ENCODE data around the gene DSP.

DSP gene

DNA sequence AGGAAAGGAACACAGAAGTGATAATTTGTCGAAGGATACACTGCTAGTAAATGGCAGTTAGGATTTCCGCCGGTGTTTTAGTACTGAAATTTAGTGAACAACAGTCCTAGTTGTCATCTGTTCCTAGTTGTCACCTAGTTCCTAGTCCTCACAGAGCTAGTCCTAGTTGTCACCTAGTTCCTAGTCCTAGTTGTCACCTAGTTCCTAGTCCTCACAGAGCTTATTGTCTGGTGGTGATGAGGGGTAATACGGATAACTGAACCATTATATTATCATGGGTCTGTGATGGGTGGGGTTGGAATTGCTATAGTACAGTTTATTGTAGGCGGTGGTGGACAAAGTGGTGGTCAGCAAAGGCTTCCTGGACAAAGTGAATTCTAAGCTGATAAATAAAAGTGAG lies 50.3 kb downstream of the DSP start:
- DNase-seq (ENCODE audit: low spot score), result no peak

DNA sequence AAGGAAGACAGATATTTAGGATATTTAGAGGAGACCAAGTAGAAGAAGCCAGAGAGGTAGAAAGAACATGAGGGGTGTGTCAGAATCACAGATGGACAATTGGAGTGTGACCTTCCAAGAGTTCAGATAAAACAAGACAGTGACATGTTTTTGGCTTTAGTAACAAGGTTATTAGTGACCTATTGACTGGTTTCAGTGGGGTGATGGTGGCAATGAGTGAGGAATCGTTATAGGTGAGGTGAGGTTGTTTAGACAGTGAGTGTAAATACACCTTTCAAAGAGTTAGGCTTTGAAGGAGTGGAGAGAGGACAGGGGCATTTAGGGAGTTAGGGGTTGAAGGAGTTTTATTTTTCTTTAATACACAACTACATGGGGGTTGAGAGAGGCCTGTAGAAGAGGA lies 51.8 kb downstream of the DSP start:
- DNase-seq (ENCODE audit: low spot score), result no peak

DNA sequence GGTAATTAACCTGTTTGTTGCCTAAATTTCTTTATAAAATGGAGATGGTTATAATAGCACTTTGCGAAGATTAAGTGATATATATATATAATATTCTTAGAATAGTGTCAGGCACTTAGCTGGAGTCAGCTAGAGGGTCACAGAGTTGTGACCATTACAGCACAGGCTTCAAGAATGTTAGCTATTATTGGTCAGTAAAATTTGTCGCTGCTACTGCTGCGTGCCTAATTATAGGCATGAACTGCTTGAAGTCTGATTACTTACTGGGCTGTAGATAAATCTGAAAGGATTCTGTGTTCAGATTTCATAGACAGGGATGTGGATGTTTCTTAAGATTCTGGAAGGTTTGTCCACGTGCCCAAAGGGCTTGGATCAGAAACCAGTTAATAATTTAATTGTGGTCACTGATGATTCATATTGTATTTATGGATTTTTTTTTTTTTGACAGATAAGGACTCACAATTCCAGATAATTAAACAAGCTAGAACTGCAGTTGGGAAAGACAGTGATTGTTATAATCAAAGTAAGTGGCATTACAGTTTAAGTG lies 53.2 kb downstream of the DSP start:
- DNase-seq (ENCODE audit: low spot score), result no peak

DNA sequence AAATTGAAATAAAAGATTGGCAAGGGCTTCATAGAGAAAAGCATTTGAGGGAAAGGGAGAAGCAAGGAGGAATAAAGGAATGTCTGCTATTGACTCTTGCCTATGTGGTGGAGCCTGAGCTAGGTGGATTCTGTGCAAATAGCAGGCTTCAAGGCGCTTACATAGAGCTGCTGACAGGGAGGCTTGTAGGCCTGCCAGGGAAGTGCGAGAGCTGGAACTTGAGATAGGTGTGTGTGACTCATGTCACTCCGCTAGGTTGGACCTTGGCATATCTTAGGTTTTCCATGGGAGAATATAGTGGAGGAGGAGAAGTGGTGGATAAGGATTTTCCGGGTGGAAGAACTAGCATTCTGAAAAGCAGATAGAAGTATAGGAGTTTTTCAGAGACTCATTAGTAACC lies 62.5 kb downstream of the DSP start:
- DNase-seq (ENCODE audit: low spot score), result no peak

DNA sequence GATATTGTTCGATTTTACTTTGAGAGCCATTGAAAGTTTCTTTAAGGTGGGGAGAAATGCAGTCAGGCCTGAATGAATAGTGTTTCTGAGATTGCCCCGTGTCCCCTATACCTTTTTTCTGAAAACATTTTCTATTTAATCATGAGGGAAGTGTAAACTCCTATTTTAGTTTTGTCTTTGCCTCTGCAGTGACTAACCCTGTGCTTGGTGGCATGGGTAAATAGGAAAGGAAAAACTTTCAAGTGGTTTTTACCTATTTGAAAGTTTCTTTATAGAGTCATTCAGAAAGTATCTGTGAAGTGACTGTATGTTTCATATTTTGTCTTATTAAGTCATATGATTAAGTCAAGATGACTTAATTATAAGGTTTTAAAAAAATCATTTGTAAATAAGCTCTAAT lies 63.0 kb downstream of the DSP start:
- DNase-seq (ENCODE audit: low spot score), result no peak

DNA sequence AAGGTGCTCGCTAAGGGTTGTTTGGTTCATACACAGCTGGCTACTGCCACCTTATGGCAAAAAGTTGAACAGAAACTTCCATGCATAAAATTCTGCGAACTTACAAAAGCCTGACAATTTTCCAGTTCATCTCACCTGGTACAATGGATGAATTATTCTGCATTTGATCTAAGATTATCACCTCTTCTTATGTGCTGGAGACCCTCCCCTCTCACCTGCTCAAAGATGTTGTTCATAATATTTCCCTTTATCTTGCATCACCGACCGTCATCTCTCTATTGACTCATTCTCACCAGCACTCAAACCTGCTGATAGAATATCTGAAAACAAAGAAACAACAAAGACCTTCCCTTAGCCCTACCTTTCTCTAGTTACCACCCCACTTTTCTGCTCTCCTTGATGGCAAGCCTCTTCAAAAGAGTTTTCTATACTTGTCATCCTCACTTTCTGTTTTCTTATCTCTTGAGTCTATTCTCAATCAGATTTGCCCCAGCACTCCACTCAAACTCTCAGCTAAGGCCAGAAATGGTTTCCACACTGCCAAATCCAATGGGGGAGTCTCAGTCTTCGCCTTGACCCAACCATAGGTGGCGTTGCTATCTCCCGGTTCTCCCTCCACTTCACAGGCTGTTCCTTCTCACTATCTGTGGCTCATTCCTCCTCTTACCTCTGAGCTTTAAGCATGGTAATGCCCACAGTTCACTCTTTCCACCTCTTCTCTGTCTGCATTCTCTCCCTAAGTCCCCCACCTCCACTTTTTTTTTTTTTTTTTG lies 74.3 kb downstream of the DSP start:
- peak; percentile 42 for DNase-seq (ENCODE audit: low spot score)

DNA sequence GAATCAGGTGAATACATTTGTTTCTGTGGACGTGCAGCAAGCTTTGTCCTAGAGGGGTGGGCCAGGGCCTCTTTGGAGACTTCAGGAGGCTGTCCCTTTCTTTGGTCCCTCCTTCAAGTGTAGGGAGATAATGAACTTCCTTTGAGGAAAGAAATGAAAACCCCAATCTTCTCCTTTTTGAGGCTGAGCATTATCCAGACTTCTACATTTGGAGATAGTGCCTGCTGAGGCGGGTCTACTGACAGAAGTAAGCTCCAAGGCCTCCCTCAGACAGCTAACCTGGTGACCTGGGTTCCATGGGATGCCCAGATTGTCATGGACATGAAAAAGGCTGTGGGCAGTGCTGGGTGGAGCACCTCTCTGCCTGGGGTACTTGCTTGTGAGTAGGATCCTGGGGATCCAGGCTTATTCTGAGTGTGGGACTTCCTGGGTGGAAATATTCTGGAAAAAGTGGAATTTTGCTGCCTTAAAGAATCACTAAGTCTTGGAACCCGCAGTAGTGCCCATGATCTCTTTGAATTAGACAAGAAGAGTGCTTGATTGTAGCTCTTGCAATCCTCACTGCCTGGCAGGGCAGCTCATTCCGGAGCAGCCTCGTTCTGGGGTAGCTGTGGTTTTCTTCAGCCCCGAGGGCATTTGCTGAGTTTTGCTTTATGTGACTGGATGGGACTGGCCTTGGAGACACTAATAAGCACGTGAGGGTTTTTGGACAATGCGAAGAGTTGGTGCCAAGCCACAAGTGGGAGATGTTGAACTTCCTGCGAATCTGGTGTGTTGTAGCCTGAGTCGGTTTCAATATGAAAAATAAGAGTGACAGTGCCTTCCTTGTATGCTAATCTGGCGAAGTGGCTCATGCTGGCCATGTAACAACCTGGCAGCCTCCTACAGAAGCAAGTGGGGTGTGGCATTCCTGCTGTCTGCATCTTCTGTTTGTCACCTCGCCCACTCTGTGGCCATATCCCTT lies 76.6 kb downstream of the DSP start:
- no peak for DNase-seq (ENCODE audit: low spot score)

DNA sequence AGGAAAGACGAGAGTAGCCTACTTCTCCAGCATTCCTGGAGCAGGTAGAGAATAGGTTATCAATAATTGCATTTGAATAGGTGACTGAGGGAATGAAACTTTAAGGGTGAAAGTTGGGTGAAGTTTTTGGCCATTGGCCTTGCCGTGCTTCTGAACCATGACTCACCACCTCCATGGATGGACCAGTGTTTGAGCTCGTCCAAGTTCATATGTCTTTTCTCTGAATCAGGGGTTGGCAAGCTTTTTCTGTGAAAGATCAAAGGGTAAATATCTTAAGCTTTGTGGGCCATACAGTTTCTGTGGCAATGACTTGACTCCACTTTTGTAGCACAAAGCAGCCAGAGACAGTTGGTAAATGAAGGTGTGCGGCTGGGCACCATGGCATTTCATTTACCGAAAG lies 80.3 kb downstream of the DSP start:
- DNase-seq (ENCODE audit: low spot score), result no peak

DNA sequence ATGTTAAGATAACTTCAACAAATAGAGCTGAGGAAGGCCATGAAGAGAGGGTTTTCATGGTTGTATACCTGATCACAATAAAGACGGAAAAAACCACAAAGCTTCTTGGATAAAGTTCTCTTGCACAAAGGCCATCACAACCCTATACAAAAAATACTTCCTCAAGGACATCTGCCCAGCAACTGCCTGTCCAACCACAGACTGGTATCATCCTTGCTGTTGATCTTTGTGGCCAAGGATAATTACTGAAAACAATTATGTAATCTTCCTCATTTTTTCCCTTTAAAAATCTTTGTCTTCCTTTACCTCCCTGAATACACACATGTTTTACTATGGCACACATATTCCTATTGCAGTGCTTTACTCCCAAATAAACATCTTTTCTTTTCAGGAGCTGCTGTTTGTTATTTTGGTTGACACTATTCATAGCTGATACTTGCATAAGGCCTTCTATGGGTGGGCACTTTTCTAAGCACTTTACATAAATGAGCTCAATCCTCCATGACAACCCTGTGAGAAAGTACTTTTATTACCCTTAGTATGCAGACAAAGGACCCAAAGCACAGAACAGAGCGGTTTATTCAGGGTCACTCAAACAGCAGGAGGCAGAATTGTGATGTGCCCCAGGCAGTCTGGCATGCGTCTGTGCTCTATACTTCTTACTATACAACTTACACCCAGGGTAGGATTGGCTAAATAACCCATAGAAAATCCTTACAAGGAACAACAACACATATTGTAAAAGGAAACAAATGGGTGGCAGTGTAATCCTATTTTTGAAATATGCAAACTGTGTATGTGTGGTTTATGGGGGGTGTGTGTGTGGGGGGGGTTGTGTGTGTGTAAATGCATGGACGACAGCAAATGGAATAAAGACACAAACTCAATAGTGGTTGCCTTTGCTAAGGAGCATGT lies 83.6 kb downstream of the DSP start:
- no peak for DNase-seq (ENCODE audit: low spot score)

DNA sequence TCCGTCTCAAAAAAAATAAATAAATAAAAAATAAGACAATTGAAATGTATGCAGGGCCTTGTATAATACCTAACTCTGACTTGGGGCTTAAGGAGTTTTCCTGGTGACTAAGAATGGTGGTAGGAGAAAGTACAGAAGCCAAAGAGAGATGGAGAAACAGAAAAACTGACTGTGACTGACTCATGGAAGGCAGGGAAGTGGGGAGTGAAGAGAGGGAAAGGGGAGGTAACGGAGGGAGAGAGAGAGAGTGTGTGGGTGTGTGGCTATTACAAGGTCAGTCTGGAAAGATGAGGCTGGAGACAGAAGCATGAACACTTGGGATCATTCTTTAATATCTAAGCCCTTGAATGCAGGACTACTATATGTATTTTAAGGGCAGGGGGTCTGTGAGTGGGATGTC lies 87.0 kb downstream of the DSP start:
- no peak for DNase-seq (ENCODE audit: low spot score)

DNA sequence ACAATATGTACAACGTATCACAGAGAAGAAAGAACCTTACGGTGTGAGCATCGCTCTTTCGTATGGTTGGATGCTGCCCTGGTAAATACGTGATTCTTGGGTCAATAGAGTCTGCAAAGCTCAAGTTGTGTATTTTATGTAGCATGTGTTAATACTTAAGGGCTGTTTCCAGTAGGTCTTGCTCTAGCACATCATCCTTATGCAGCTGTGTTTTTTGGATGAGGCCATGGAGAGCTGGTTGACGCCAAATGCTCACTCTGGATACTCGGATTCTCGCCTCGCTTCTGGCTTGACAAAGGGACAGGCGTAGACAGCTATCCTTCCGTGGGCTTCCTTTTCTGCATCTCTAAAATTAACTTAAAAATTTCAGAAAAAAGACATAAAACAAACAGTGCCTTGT lies 87.4 kb downstream of the DSP start:
- DNase-seq (ENCODE audit: low spot score), result no peak

DNA sequence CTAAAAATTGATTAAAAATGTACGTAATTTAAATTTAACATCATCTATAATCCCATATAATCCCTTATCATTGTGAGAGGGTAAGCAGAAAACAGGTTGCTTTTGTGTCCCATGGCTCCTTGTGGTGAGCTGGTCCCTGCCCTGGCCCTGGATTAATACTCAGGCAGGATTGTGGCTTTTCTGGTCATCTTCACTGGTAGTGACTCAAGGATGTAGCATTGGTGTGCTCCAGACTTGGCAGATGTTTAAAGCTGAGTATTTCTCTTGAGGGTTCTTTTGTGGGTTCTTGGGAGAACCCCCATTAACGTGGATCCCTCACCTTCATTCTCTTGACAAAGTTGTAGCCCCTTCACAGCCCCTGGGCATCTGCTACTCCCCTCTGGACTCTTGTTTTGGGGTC lies 87.8 kb downstream of the DSP start:
- DNase-seq (ENCODE audit: low spot score), result no peak

DNA sequence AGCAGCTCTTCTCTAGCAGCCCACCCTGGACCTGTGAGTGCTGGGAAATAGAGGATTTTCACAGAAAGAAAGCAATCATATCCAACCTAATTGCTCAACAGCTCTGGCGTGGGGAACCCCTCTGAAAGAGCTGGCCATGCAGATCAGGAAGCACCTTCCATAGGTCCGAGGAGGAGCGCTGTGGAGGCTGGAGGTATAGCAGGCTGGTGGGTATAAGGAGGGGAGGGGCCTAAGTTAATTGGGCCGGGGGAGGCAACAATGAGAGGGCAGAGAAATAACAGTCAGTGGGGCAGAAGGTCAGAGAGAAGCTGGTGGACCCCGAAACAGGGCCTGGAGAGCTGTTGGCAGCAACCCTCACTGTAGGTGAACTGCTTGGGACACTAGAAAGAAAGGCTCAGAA lies 89.3 kb downstream of the DSP start:
- no peak for DNase-seq (ENCODE audit: low spot score)

DNA sequence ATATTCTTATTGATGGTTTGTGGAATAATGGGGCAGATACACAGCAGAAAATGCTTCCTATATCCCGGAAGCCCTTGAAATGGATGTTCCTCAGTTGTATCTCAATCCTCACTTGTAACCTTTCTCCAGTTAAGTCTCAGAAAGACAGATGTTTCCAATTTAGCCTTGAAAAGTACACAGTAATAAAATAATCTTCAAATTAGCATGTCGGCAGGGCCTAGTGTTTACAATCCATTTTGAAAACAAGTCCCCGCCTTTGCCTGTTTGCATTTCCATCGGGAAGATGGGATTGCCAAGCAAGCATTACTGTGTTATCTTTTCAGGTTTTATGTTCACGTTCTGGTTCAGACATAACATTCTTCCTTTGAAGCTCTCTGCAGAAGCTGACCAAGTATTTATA lies 90.0 kb downstream of the DSP start:
- DNase-seq (ENCODE audit: low spot score), result no peak

DNA sequence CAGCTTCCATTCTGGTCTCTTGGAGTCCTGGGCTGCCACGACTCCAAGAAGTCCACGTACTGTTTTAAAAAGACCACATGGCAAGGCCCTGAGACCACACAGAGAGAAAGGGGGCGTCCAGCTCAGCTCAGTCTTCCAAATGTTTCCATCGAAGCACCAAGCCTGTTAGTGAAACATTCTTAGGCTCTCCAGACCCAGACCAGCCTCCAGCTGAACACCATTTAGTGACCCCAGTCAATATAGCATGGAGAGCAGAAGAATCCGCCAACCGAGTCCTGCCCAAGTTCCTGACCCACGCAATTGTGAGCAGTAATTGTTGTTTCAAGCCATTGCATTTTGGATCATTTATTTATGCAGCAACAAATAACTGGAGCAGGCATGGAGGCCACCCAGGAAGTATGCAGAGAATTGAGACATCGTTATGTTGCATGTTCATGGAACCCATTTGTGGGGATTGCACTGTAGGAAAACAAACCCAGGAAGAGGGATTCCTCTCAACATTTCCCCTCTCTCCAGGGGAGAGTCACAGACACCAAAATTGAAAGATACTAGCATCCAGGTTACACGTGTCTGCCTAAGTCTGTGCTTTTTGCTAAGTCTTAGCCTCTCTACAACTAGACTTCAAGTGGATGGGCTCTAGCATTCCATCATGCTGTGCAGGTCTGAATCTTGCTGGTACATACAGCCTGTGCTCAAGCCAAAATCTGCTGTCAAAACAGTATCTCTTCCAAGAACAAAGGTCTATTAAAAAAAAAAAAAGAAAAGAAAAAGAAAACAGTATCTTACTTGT lies 91.2 kb downstream of the DSP start:
- no peak for DNase-seq (ENCODE audit: low spot score)

DNA sequence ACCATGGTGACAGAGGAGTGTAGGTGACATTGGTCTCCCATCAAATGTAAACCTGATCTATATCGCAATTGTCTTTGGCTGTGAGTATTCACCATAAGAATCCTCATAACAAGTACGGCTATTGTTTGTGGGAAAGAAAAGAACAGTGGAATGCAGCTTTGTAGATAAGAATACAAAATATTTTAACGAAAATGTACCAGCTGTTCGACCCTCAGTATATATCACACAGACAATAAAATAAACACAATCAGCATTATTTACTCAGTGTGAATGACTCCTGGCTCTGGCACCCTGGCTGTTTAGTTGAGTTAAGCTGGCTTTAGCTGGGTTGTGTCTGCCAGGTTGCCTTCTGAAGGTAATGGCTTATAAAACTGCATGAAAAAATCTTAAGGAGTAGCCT lies 91.9 kb downstream of the DSP start:
- no peak for DNase-seq (ENCODE audit: low spot score)

DNA sequence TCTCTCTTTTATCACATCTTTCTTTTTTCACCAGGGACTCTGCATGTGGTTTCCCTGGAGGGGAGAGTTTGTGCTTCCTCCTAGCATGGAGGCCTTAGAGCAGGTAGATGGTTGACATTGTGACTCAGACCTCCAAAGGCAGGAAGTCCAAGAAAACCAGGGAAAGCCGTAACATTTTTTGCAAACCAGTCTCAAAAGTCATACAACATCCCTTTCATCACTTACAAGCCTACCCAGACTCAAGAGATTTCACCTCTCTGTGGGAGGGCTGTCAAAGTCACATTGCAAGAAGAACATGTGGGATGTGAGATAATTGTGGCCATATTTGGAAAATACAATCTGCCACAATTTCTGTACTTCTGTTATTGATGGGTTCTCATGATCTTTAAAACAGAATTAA lies 94.7 kb downstream of the DSP start:
- DNase-seq (ENCODE audit: low spot score), result peak; percentile 58
